ENCODE measurements around the gene C12orf56.

GRCh38 chr12:64335886-64336466 is 54.6 kb downstream of the C12orf56 start:
- TF ChIP-seq, protein P1, sequence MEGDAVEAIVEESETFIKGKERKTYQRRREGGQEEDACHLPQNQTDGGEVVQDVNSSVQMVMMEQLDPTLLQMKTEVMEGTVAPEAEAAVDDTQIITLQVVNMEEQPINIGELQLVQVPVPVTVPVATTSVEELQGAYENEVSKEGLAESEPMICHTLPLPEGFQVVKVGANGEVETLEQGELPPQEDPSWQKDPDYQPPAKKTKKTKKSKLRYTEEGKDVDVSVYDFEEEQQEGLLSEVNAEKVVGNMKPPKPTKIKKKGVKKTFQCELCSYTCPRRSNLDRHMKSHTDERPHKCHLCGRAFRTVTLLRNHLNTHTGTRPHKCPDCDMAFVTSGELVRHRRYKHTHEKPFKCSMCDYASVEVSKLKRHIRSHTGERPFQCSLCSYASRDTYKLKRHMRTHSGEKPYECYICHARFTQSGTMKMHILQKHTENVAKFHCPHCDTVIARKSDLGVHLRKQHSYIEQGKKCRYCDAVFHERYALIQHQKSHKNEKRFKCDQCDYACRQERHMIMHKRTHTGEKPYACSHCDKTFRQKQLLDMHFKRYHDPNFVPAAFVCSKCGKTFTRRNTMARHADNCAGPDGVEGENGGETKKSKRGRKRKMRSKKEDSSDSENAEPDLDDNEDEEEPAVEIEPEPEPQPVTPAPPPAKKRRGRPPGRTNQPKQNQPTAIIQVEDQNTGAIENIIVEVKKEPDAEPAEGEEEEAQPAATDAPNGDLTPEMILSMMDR (conservative IDR thresholded peaks at IDR 0.05): no peak
- no peak for TF ChIP-seq ZFX (IDR thresholded peaks at IDR 0.05)

All from C4-2B (cell line).